NCI-H82 treated with DMSO at 0.1 percent for 48 hours (cell line): Measurements from ENCODE around the gene BMPR1B.

ENCODE experiments used
- DNase-seq: peaks from one replicate; lab custom pipeline; 2025; ENCODE audit not compliant: unreplicated experiment; lab: John Stamatoyannopoulos, UW

Gene BMPR1B

DNA sequence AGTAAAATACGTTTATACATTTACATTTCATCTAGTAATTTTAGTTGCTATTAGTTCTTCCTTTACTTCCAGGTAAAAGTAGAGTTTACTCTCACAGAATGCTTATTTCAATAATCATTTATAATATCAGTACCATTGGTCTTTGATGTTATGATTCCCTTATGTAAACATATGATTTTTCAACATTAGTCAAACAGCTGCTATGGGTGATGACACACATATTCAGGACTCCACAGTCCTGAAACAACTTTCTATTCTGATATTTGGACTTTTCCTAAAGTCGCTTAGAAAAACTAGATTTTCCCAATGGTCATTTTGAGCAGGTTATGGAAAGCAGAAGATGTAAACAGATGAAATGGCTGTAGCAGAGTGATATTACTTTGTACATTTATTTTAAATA lies 421.2 kb downstream of the BMPR1B start:
- no peak for DNase-seq

DNA sequence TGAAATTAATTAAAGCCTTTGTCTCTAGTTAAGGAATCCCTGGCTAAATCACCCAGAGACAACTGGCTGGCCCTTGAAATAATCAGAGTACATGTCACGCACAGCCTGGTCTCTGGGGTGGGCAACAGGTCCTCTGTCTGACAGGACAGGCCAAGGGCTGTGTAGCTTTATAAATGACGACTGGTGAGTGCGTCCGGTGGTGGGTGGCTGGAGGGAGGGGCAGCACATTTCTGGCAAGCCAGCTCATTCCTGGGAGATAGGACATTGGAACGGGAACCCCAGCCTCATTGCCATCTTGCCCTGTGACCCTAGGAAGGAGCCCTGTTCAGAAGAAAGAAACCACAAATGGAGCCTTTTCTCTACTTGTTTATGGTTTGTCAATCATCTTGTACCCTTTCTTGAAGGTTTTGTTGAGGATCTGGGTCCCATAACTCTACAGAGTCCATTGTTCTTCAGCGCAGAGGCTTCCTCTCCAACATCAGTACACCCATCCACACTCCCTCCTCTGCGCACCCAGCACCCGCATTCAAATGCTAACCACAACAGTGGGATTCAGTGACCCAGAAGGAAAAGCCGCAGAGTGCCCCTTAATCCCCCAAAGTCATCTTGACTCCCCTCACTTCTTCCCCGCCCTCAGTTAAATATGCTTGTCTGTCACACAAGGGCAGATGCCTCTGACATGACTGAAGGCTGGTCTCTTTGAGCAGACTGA lies 422.9 kb downstream of the BMPR1B start:
- DNase-seq, result no peak

DNA sequence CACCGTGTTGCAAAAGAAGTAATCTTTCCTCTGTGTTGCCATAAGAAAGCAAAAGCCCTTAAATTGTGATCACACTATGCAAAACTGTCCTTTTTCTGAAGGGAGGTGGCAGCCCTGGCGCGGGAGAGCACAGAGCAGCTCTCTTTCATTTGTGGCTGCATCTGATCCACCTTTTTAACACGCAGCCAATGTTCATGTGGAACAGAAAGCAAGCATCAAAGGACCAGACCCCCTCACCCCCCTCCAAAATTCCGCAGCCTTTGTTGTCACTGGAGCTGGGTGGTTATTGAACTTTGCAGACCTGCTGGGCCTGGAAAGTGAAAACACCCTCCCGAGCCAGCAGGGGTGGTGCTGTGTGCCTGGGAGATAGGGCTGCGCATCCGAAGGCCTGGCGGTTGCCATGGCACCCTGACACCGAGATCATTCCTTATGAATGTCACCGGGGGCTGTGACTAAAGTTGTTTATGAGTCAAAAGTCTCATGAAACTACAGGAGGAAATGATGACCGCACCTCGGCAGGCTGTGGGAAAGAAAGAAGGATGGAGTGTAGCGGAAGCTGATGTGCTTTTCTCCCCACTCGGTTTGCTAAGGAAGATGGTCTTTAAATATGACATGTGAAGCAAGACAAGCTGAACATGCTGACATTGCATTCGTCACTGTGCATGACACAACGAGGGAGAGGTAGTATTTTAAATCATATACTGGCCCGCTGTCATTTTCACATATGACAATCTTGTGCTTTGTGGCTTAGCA lies 423.7 kb downstream of the BMPR1B start:
- DNase-seq, result no peak

DNA sequence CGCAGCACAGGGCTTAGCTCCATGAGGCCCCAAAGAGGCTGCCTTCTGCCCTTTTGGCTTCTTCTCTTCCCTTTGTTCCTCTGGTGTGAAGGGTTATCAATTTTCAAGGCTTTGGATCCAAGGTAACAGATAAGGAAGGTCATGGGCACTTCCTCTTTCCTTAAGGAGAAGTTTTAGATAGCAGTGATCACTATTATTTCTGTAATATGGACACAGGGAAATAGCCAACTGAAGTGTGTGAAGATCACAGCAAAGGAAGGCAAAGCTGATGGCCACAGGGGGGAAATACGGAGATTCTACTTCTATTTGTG lies 424.2 kb downstream of the BMPR1B start:
- no peak for DNase-seq

DNA sequence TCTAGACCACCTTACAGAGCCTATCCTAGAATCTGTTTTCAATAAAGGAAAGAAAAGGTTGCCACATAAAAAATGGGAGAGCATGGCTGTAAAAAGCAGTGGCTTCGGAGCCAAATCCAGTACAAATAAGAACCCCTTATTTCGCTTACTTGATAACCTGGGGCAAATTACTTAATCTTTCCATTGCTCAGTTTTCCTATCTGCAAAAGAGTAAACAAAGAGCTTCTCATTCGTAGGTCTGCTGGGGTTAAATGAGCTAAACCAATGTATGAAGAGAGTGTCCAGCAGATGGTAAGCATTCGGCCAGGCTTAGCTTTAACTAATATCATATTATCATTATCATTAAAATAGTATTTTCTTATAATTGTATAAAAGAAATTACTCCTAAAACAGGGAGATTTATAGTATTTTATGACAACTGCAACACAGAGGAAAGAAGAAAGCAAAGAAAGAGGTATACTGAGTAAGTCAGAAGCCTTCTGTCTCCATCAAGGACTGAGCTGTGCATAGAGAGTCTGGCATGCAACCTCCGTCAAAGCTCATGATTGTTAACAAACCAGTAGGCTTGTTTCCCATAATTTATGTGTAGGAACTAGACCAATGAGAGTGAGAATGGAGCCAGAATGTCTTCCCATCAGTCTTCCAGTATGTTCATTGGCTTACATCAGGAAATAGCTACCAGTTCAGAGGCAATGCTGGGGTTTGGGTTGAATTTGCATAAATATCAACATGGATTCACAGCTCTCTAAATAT lies 426.1 kb downstream of the BMPR1B start:
- DNase-seq, result no peak

DNA sequence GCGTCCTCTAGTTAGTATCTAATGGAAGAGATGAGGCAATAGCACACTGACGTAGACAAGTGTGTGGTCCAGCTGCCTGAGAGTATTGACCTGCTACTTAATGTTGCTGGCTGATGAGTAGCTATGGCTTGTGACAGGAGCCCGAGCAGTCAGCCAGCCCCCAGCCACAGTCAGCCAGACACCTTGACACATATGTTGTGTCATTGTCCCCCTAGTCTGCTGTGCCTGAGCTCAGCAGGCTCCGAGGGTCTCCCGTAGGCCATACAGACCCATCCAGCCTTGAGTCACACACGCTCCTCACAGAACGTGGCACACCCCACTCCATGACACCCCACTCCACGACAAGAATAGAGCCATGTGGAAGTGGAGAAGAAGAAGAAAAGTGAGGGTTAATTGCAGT lies 428.9 kb downstream of the BMPR1B start:
- peak; percentile 9 for DNase-seq

DNA sequence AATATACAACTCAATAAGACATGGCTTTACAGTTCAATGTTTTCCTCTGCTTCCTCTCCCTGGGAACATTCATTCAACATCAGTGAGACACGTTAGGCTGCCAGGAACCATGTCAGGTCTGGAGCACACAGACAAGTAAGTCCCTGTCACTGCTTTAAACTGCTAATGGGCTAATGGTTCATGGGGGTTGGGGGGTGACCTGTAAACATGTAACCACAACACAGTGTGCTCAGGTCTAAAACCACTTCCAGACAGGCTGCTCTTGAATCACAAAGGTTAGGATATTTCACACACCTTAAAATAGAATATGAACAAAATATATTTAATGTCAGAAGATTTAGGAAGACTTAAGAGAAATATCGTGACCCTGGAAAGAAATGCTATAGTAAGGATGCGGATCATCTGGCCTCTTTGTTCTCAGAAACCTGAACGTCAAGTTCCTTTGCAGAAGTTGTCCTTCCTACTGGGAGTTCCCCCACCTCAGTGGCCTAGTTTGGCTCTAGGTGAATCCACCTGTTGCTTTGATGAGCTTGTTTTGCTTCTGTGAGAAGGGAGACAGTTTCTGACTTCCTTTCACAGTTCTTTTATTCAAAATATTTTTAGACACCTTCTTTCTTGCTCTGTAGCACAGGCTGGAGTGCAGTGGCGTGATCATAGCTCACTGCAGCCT lies 431.1 kb downstream of the BMPR1B start:
- no peak for DNase-seq

DNA sequence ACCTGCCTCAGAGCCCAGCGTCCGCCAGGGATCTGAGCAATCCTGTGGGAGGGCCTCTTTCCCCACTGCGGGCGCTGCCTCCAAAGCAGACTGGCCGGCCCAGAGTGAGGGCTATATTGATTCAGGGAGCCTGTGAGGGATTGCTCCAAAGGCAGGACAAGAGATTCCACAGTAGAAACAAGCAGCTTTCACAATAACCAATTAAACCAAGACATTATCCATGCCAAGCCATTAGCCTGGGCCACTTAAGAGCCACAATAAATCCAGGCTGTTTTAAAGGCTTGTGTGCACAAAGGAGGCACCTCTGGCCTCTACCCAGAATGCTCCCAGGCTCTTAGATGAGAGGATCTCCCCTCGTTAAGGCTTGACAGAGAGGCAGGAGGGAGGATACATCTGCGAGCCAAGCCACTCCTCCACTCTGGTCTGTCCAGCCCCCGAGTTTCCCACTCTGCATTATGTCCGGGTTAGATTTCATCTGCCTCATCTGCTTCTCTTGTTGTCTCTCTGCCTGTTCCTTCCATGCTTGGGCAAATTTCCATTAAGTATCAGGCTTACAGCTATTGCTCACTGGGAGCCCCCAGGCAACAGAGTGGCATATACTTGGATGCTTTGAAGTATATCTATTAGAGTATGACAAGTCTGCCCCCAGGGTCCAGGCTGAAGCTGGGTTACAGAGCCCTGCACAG lies 433.1 kb downstream of the BMPR1B start:
- no peak for DNase-seq

DNA sequence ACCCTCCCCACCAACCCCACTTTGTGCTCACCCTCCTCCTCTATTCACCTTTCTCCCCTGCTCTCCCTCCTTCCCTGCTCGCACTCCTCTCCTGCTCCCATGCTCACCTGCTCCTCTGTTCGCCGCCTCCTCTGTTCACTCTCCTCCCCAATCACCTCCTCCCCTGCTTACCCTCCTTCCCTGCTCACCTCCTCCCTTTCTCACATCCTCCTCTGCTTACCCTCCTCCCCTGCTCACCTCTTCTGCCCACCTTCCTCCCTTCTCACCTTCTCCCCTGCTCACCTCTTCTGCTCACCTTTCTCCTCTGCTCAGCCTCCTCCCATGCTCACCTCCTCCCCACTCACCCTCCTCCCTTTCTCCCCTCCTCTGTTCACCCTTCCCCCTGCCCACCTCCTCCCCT lies 433.8 kb downstream of the BMPR1B start:
- DNase-seq, result no peak

DNA sequence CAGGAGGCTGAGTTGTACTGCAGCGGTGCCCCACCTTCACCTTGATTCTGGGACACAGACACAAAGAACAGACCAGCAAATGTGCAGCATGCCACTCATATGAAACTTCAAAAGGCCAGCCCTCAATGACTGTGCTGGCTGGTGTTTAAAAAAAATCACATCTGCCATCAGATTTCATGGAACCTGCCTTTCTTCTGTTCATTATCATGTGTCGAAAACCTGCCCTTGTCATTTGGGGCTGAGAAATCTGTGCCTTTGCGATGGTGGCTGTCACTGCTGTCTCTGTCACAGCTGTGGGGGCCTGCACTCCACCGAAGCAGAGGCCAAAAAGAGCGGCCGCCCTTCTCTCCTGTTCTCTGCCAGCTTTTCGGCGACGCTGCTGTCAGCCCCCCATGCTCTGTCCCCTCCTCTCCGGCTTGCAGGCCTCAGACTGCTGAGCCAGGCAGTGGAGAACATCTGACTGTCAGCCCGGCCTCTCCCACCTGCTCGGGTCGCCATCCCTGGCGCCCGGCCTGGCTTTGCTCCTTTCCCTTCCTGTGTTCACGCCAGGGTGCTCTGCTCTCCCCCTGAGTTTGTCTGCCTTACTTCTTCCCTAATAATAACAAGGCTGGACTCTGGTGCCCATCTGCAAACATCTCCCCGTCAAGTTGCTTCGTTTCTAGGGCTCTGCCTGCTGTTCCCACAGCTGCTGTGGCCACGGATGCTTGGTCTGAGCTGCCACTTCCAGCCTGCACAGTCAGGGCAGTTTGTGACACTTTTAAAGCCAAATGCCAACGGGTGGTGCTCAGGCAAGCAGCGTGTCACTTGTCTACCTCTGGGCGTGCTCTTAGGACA lies 435.9 kb downstream of the BMPR1B start:
- no peak for DNase-seq

DNA sequence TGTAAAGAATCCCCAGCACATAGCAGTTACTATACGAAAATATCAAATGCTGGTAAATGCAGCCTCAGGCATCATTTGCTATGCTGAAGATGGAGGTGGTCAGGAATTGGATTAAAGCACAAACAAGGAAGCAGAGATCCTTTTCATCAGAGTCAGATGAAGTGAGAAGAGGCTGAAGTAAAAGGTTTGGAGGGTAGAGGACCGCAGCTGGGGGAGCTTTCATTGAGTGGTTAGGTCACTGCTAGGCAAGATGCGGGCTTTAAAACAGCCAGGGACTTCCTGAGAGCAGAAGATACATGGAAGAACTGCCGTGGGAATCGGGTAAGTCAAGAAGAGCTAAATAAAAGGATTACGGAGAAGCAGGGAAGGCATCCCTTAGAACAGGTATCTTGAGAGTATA lies 439.6 kb downstream of the BMPR1B start:
- DNase-seq, result no peak

DNA sequence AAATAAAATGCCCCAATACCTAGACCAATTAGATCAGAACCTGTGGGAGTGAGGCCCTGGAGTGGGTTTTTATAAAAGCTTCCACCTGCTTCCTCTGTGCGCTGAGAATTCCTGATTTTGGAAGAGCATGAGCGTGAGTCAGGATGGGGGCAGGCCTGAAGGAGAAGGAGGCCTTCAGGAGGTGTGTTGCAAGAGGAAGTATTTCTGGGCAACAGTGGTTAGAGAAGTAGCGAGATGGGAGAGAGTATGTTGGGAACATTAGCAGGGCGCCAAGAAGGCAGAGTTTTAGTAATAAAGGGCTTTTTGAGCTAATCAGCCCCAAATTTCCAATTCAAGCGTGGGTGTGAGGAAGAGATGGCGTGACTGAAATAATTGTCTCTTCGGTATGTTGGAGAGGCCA lies 441.2 kb downstream of the BMPR1B start:
- DNase-seq, result no peak

DNA sequence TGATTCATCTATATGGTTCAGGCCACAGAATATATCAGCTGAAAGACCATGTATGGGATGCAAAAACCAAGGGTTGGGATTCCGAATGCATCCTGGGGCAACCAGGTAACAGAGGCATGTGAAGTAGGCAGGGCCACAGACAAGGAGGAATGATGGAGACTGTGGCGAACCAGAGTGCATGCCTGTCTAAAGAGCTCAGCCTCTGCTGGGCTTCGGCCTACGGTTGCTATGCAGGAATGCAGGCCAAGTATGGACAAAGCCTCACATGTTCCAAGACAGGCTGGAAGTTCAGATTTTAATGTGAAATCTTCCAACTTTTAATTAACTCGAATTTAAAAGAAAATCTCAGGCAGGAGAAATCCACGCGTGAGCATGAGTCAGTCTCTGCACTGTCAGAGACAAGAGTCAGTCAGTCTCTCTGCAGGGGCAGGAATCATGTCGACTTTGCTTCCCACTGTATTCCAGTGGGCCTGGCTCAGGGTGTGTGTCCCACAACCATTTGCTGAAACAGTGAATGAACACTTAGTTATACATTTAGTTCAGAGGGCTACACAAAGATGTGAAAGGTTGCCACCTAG lies 446.6 kb downstream of the BMPR1B start:
- no peak for DNase-seq

DNA sequence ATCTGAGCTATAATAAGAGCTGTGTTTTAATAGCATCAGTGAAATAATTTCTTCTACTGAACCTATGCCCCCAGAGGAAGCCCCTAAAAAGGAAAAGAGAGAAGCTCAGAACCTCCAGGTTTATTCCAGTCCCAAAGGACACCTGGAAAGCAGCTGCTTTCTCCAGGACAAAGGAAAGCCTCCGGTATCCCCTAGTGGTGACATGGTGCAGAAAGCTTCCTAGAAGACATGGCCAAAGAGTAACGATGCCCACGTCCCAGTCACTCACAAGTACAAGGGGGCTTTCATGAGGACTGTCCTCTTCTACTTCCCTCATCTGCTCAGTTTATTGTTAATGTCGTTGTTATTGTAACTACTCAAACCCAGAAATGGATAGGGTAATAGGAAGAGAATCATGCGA lies 447.1 kb downstream of the BMPR1B start:
- DNase-seq, result no peak
